ENCODE results near the gene PEAR1. TPM values are rescaled to one million over a fixed set of nuclear protein-coding genes. Genes with fewer than 3 reads are reported as not detected.

PEAR1 gene
- total and polyA plus RNA-seq, 9 donors: 4.3 to 21.2 (median 13.4) TPM

DNA sequence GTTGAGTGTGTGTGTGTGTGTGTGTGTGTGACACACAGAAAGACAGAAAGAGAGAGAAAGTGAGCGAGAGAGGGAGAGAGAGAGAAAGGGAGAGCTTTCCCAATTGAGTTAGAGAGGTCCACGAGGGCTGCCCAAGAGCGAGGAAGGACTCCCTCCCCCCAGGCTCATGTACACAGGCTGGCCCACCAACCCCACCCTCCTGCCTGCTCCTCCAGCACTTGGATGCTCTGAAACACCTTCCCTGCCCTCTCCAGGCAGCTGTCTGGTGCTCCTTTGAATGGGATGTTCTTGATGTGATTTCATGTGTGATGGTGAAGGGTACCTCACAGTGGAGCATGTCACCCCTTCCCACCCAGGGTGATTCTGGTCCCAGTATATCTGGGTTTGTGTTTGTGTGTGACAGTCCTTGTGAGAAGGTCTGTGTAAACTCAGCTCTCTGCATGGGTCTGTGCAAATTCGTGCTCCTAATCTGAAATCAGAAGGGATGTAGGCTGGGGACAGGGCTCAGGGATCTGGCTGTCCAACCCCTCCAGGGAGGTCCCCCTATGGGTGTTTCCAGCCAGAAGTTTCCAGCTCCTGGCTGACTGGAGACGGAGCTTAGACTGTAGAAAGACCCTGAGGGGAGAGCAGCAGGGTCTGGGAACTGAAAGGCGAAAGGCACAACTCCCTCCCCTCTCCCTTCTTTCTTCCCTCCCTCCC lies 6.8 kb upstream of the PEAR1 start:
- intact Hi-C loops (cut with DNase I): loop anchor here in 2 of 4 donors (10.0 kb wide), 2 partner anchors 112 to 182 kb away; partner anchors contain the start of gene CRABP2 (in 1 of the 2)
- H3K9me3 ChIP-seq: no peaks in the 10 kb centered on the region
- no peaks in the 10 kb centered on the region for H3K27me3 ChIP-seq
- H3K4me3 ChIP-seq: no peak overlapping the region
- no peaks in the 10 kb centered on the region for H3K4me1 ChIP-seq (ENCODE audit: insufficient read depth)
- no peaks in the 10 kb centered on the region for H3K36me3 ChIP-seq
- 40 to 43% (median 41%) methylated on average over 6 of the region's 6 CpGs for WGBS, 3 donors
- TF ChIP-seq CTCF (IDR thresholded peaks at IDR 0.05): no peak
- TF ChIP-seq EP300 (IDR thresholded peaks at IDR 0.05): no peak
- TF ChIP-seq POLR2A (IDR thresholded peaks at IDR 0.05): no peak
- no peak overlapping the region for H3K27ac ChIP-seq
- DNase-seq: no peak

GRCh38 chr1:156887317-156887716 lies 6.2 kb upstream of the PEAR1 start:
- H3K36me3 ChIP-seq: no peaks in the 10 kb centered on the region
- no peaks in the 10 kb centered on the region for H3K27me3 ChIP-seq
- 9 to 26% (median 22%) methylated on average over 3 of the region's 3 CpGs for WGBS, 3 donors
- H3K4me3 ChIP-seq: no peak overlapping the region
- H3K27ac ChIP-seq: no peak overlapping the region
- DNase-seq: no peak
- TF ChIP-seq POLR2A (IDR thresholded peaks at IDR 0.05) (no peak), EP300 (IDR thresholded peaks at IDR 0.05) (no peak), CTCF (IDR thresholded peaks at IDR 0.05) (no peak)
- H3K9me3 ChIP-seq: no peaks in the 10 kb centered on the region
- H3K4me1 ChIP-seq (ENCODE audit: insufficient read depth): no peaks in the 10 kb centered on the region
- intact Hi-C loops (cut with DNase I): loop anchor here in 2 of 4 donors (10.0 kb wide), 2 partner anchors 113 to 183 kb away; partner anchors contain the start of gene CRABP2 (in 1 of the 2)

DNA sequence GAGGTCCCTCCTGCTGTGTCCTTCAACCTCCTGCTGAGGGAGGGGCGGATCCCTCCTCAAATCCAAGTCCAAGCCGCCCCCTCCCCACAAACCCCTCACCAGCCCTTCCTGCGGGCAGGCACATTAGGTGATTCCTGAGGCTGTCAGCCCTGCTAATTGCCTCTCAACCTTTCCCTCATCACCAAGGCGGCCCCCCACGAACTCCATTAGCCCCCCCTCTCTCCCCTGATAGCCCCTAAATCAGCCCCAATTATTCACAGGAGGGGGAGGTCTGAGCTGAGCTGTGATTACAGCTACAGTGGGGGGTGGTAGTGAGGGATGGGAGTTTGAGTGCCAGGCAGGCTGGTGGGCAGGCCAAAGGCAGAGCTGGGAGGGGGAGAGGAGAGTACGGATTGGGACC lies 5.8 kb upstream of the PEAR1 start:
- intact Hi-C loops (cut with DNase I): loop anchor here in 2 of 4 donors (10.0 kb wide), 2 partner anchors 113 to 183 kb away; partner anchors contain the start of gene CRABP2 (in 1 of the 2)
- H3K27me3 ChIP-seq: no peaks in the 10 kb centered on the region

More for the DNA sequence above, 5.8 kb upstream of the PEAR1 start:
- H3K4me1 ChIP-seq (ENCODE audit: insufficient read depth): peaks cover 2% of the 10 kb centered on the region
- no peaks in the 10 kb centered on the region for H3K36me3 ChIP-seq
- H3K27ac ChIP-seq: no peak overlapping the region
- whole genome bisulfite sequencing, 3 donors: 50 to 63% (median 57%) methylated on average over 6 of the region's 6 CpGs
- no peak for DNase-seq
- H3K9me3 ChIP-seq: no peaks in the 10 kb centered on the region
- H3K4me3 ChIP-seq: no peak overlapping the region
- TF ChIP-seq EP300 (IDR thresholded peaks at IDR 0.05) (no peak), CTCF (IDR thresholded peaks at IDR 0.05) (no peak), POLR2A (IDR thresholded peaks at IDR 0.05) (no peak)

Measured in ovary (tissue), 9 donors.